Hindlimb muscle (tissue), 1 donor: ENCODE results near the gene COL3A1. TPM values are rescaled to one million over a fixed set of nuclear protein-coding genes. Genes with fewer than 3 reads are reported as not detected.

Experiments
- DNase-seq: peaks from one replicate; pipeline ENCODE4 v3.0.0-alpha.2; 2013
- polyA plus RNA-seq: library from polyadenylated mRNA; unstranded; fragments of 120-200 nt; gene quantifications from one replicate; pipeline ENCODE4 v1.2.1, GENCODE V29; 2013; ENCODE audit not compliant: insufficient read length

Gene COL3A1
- polyA plus RNA-seq, 1 donor: 5,984 TPM

DNA sequence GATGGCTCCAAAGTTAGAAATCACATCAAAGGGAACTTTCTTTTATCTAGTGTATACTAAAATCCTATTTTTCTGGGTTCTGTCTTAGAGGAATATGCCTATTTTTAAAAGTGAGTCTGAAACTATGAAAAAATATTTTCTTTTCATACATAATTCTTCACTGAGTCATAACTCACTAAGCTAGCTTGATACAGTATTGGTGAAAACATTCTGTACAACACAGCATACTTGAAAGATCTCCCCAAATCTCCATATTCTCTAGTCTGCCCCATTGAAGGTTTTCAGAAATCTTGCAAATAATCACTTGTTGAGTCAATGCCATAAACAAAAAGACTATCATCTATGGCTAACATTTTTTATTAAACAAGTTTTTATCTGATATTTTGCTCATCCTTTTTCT lies 44.5 kb downstream of the COL3A1 start:
- DNase-seq: no peak

DNA sequence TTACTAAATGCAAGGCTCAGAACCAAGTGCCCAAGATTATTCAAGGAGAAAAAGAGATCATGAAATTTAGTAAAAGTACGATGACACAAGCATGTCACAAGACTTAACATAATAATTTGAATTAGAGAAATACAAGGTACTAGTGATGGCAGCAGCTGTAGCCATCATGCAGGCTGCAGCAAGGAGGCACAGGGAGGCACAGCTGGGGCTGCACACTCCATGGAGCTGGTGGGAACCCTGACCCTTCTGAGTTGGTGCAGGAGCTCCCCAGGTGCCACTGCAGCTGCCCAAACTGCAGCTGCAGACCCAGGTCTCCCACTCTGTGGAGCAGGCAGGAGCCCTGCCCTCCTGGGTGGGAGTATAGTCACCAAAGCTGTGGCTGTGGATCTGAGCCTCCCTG lies 46.0 kb downstream of the COL3A1 start:
- no peak for DNase-seq

DNA sequence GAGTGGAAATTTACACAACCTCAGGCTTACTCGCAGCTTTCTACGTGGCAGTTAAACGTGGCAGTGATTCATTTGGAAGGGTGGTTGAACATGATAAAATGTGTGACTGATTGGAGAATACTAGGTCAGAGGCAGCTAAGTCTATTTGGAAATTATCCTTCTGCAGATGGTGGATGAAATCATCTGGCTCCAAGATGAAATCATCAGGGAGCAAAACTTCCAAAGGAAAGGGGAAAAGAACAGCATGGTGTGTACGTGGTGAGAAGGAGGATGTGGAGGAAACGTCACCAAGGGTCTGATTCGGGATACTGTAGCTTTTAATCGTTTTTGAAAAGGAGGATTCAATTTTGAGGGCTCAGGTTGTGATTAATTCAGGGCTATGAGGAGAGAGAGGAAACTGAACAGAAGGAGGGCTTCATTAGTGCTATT lies 47.9 kb downstream of the COL3A1 start:
- DNase-seq: peak; percentile 87

DNA sequence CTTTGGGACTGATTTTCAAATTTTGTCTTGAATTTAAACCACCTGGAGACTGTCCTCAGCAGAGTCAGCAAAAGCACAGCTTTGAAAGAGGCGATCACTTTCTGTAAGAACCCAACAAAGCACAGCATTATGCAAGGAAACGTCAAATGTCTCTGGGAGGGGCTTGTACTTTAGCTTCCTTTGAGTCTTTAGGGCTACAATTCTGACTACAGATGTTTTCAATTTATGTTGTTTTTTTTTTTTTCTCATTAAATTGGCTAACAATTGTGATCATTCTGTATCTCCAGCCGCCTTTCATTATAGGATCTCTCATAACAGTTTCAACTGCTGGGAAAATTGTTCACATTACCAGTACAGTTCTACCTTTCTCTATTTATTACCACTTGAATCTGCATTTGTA lies 48.3 kb downstream of the COL3A1 start:
- DNase-seq: peak; percentile 79

DNA sequence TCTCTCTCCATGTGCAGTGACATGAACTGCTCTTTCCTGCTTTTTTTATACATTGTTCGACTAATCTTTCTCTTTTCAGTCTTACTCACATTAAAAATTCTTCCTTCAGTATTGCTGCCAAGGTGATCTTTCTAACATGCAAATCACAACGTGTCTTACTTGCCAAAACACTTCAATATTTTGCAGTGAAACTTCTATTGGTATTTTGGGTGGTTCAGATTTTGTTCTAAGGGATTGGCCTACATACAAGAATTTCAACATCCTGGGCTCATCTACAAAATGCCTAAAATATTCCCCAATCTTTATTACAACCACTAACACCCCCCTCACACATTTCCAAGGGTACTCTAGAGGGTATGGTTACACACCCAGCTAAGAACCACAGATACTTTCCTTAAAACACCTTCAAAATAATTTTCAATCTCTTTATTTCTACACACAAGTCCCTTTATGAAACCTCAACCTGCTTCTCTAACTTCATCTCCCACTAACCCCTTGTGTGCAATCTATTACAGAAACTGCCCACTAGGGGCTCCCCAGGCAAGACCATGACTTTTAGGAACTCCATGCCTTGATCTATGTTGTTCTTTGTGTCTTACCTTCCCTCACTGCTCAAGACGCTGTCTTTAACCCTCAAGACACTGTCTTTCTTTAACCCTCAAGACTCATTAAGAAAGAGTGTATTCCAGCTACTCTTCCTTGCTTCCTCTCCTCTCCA lies 50.9 kb downstream of the COL3A1 start:
- no peak for DNase-seq

DNA sequence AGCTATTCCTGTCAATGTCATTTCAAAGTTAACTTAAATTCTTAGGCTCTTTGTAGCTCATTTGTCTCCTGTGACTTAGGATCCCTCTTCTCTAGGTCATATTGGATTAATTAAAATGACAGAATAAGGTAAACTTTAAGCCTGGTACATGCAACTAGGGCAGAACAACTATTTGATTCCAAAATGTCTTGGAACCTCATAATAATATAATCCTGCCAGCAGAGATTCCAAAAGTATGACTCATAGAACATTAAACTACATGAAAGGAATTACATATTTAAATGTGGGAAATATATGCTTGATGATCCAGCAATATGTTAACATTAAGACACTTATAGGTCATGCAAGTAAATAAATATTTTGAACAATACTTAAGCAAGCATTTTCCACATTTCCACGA lies 63.3 kb downstream of the COL3A1 start:
- no peak for DNase-seq

DNA sequence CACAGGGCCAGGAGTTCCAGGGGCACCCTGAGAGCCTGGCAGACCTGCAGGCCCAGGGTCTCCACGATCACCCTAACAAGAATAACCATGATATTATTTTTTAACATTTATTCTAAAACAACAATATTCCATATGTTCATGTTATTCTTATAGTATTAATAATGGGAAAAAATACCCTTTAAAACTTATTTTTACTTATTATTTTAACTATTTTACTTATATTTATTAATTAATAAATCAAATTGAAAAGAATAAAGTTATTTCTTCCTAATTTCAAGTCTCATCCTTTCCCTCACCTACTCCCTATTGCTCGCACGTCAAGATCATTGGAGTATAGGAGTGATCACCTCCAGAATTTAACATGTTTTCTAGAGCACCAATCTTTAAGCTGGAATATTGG lies 71.7 kb downstream of the COL3A1 start:
- DNase-seq: no peak

DNA sequence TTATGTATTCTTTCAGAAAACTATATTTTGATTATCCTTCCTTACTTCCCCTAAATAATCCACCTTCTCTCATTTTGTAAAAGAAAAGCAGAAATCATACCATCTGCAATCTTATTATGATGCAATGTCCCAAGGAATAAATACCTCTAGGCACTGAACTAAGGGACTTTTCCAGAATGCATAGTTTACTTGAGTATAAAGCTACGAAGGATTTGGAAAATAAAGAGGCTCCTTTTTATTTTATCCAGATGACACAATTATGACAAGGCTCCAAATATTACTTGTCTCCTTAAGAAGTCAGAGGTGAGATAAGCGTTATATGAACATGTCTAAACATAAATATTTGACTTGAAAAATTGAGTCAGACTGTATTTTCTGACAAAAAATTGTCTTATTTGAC lies 72.1 kb downstream of the COL3A1 start:
- no peak for DNase-seq

DNA sequence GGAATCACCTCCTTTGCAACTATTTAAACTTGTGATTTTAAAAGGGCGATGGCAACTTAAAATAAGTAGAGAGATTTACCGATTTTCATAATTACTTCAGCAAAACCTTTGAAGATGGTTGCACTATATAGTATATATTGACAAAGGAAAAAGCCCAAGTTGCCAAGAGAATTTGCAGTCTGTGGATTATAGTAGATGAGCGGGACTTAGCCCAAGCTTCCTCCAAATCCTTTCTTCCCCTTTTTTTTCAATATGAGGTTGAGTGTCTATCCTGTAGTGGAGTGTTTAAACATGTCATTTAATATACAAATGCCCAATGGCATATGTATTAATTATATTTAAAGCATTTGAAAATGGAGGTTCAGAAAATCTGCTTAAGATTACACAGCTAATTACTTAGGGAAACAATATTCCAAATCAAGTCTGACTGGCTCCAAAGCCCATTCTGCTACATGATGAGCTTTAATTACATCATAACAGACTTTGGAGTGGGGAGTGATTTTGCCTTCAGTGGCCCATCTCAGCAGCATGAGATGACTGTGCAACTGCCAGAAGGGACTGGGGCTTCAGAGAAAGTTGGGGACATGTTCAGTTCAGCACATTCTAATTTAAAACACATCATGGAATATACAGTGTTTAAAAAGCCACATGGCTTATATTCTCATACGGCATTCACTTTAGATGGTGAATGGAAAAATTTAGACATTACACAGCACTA lies 73.2 kb downstream of the COL3A1 start:
- no peak for DNase-seq

DNA sequence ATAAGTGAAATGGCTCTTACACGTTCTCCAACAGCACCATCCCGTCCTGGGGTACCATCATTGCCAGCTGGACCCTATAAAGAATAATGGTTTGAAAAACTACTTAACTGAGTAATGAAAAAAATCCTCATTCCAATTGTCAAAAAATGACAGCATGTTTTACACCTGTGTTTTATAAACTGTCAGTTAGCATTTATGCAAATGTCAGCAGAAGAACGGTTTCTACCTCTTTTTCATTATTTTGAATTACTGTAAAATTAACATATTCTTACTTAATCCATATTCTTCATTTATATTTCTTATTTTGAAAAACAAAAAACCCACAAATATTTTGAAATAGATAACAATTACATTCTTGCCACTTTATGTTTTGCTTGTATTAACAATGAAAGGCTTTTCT lies 74.0 kb downstream of the COL3A1 start:
- no peak for DNase-seq

DNA sequence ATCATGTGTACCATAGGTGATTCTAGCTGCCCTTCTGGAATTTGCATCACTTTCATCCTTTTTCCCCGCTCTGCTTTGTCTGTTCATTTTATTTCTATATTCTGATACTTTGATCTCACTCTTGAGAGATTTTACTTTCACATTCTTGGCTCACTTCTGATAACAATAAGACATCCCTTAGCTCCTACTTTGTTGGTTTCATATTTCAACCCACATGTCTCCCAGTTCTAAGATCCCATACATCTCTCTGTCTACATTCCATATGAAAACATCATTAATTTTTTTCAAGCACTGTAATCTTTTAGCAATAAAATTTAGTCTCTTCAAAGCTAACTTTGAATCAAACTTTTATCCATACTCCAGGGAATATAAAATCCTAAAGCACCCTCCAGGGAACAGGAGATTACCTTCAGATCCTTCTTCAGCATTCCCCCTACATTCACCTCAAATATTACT lies 75.6 kb downstream of the COL3A1 start:
- no peak for DNase-seq

DNA sequence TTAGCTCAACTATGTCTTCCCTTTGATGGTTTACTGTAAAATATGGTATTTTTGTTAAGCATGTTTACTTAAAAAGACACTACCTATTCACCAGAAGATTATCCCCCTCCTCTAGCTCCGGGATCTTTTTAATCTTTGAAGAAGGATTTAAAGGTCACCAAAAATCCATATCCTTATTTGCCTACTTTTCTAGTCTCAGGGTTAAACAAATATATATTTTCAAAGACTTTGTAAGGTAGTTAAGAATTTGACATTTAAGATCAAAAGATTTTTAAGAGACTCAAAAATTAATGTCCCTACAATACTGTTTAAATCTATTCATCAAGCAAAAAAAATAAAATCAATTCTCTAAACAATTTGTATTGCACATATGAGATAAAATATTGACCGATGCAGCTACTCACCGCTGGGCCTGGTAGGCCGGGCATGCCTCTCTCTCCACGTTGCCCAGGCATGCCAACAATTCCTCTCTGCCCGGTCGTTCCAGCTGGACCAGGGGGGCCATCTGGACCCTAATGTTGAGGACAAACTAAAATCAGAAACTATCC lies 76.1 kb downstream of the COL3A1 start:
- no peak for DNase-seq

DNA sequence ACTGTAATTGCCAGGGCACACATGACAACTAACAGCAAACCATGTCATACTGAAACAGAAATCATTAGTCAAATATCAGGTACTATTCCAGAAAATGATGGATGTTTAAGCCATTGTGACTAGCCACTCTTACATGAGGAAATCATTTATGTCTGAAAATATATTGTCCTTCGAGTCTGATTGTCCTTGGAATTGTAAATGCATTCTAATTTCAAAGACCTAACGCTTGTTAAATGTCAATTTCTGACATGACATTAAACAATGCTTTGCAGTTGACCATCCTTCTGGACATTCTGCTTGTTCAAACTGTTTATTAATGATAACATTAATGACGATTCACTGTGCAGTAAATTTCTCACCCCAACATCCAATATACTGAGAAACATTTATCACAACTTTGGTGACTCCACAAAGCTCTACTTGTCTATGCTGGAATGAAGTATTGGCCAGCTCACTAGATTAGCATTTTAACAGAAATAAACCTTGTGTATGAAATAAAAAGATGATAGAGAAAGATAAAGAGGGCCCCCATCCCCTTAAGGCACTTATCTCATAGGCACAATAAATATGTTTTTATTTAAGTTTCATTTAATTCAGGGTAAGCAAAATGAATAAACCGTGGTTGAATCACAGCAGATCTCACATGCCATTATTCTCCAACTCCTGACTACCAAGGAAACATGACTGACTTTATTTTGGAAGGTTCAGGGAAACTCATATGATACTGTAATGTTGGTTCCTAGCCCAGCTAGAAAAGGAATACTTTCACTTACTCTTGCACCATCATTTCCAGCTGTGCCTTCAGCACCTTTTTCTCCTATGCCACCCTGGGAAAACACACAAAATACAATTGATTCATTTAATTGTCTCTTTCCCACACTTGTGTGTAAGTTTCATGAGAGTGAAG lies 82.3 kb downstream of the COL3A1 start:
- DNase-seq: no peak

DNA sequence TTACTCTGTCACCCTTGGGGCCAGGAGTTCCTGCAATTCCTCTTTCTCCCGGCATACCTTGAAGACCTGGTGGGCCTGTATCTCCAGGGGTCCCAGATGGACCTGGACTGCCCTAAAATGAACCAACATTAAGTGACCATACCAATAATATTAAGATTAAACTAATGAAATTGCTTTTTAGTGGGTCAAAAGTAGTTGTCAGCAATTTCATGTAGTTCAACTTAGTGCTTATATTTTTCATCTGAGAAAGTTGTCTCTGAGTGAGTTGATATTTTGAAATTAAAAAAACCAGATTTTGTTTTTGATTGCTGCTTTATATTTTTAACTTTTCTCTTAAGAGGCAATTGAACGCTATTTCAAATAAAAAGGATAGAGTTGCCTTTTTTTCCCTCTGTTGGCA lies 83.1 kb downstream of the COL3A1 start:
- DNase-seq: no peak

DNA sequence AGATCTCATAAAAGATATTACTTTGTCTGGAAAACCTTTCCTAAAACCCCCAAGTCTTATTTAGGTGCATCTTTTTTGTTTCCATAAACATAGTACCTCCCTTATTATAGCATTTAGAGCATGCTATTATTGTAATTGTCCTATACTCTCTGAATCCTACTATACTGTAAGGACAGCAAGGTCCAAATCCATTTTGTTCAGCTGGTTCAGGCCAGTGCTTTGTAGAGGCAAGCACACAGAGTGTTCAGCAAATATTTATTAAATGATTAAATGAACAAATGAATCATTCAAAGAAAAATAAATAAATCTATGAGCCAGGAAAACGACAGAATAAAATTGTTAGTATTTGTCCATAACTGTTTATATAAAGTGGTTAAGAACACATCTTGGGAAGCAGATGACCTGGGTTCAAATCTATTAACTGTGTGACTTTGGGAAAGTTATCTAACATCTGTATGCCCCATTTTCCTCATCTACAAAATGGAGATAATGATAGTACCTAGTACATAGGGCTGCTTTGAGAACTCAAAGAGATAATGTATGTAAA lies 86.0 kb downstream of the COL3A1 start:
- DNase-seq: no peak

Other genes starting within 250 kb of the COL3A1 start
- 348 TPM for gene COL5A2, start 205.4 kb downstream of the COL3A1 start, polyA plus RNA-seq